Smooth muscle cell (in vitro differentiated cells): ENCODE data around the gene CCNQ. TPM values are rescaled to one million over a fixed set of nuclear protein-coding genes. Genes with fewer than 3 reads are reported as not detected.

ENCODE experiments used
- DNase-seq: peaks from one replicate; lab custom pipeline; 2025; ENCODE audit not compliant: unreplicated experiment; lab: John Stamatoyannopoulos, UW
- H2AFZ ChIP-seq: fragments of 200-600 bp; sonication (generic); 2 replicates; pipeline ENCODE4 v1.6.0; 2016; ENCODE audit warnings: antibody characterized with exemption, low read depth, mild to moderate bottlenecking
- H3F3A ChIP-seq: fragments of 200-600 bp; sonication (generic); 2 replicates; pipeline ENCODE4 v1.6.0; 2017; ENCODE audit warnings: antibody characterized with exemption, low read depth
- H3K27ac ChIP-seq: fragments of 200-600 bp; sonication (generic); 2 replicates; pipeline ENCODE4 v1.5.1; 2016; ENCODE audit warnings: low read depth, mild to moderate bottlenecking
- H3K27me3 ChIP-seq: fragments of 200-600 bp; sonication (generic); 2 replicates; pipeline ENCODE4 v1.6.1; 2016; ENCODE audit warnings: low read depth, mild to moderate bottlenecking
- H3K36me3 ChIP-seq: fragments of 200-600 bp; sonication (generic); 2 replicates; pipeline ENCODE4 v1.5.1; 2016; ENCODE audit warnings: low read depth
- H3K4me1 ChIP-seq: fragments of 200-600 bp; sonication (generic); 2 replicates; pipeline ENCODE4 v1.5.1; 2016; ENCODE audit warnings: low read depth
- H3K4me2 ChIP-seq: fragments of 200-600 bp; sonication (generic); 2 replicates; pipeline ENCODE4 v1.6.0; 2016; ENCODE audit warnings: mild to moderate bottlenecking
- H3K4me3 ChIP-seq: fragments of 200-600 bp; sonication (generic); 2 replicates; pipeline ENCODE4 v1.5.1; 2016; ENCODE audit warnings: mild to moderate bottlenecking
- H3K79me2 ChIP-seq: fragments of 200-600 bp; sonication (generic); 2 replicates; pipeline ENCODE4 v1.6.0; 2016; ENCODE audit warnings: low read depth, mild to moderate bottlenecking
- H3K9ac ChIP-seq: fragments of 200-600 bp; sonication (generic); 2 replicates; pipeline ENCODE4 v1.6.0; 2016; ENCODE audit warnings: low read depth
- H3K9me3 ChIP-seq: fragments of 200-600 bp; sonication (generic); replicated peaks from 2 replicates; pipeline ENCODE4 v1.5.1; 2016; ENCODE audit warnings: low read depth
- H4K20me1 ChIP-seq: fragments of 200-600 bp; sonication (generic); 2 replicates; pipeline ENCODE4 v1.6.0; 2016; ENCODE audit warnings: low read depth
- CTCF ChIP-seq: fragments of 200-600 bp; sonication (generic); IDR thresholded peaks from 2 replicates; pipeline ENCODE4 v1.5.1; 2017; ENCODE audit warnings: borderline replicate concordance, mild to moderate bottlenecking, antibody characterized with exemption; ENCODE audit not compliant: insufficient read depth, poor library complexity, severe bottlenecking
- WGBS: methylation state at CpG from one replicate; pipeline ENCODE4 v1.1.7; 2016; ENCODE audit warnings: low lambda C conversion rate; 5-methylcytosine and 5-hydroxymethylcytosine counted together
- polyA plus RNA-seq: library from polyadenylated mRNA; unstranded; fragments of >200 nt; fragmentation: Nextera tagmentation; extraction: Ambion mirVana; gene quantifications from 2 replicates; pipeline ENCODE4 v1.2.1, GENCODE V29; 2016
- total RNA-seq: library from RNA; depleted of rRNA; stranded (reverse); fragments of >200 nt; gene quantifications from 2 replicates; pipeline ENCODE4 v1.2.3, GENCODE V29; 2014

CCNQ gene
- total and polyA plus RNA-seq, 2 experiments from 2014 or later, result 9.4 to 27.3 TPM

- no peak overlapping the region for H3K4me3 ChIP-seq
- H3K4me2 ChIP-seq, result no peak overlapping the region
- H3K36me3 ChIP-seq, result no peaks in the 10 kb centered on the region
- H3F3A ChIP-seq, result no peaks in the 10 kb centered on the region
- H3K79me2 ChIP-seq, result no peaks in the 10 kb centered on the region
- no peak for DNase-seq
- H3K27me3 ChIP-seq, result peaks cover 10% of the 10 kb centered on the region
- no peaks in the 10 kb centered on the region for H3K4me1 ChIP-seq
- H3K9ac ChIP-seq, result no peak overlapping the region
- no peak overlapping the region for H2AFZ ChIP-seq
- 87% methylated on average over 27 of the region's 27 CpGs for WGBS
- H3K9me3 ChIP-seq, result no peaks in the 10 kb centered on the region
- H4K20me1 ChIP-seq, result no peaks in the 10 kb centered on the region
- no peak overlapping the region for H3K27ac ChIP-seq
- no peak for TF ChIP-seq CTCF
Measured at GRCh38 chrX:153621949-153622598, 23.1 kb upstream of the CCNQ start.

- no peaks in the 10 kb centered on the region for H3F3A ChIP-seq
- DNase-seq, result no peak
- WGBS, result 78% methylated on average over 4 of the region's 5 CpGs
Measured at GRCh38 chrX:153620576-153620975, 21.6 kb upstream of the CCNQ start.

GRCh38 chrX:153614818-153615217, 15.9 kb upstream of the CCNQ start:
- peaks cover 14% of the 10 kb centered on the region for H3K27me3 ChIP-seq
- H3K36me3 ChIP-seq, result no peaks in the 10 kb centered on the region
- no peak overlapping the region for H3K4me2 ChIP-seq
- no peaks in the 10 kb centered on the region for H3K79me2 ChIP-seq
- H4K20me1 ChIP-seq, result no peaks in the 10 kb centered on the region
- no peak overlapping the region for H3K9ac ChIP-seq
- WGBS, result 74% methylated on average over 6 of the region's 6 CpGs
- H3K4me1 ChIP-seq, result no peaks in the 10 kb centered on the region
- no peak overlapping the region for H3K4me3 ChIP-seq
- no peak for TF ChIP-seq CTCF
- no peak overlapping the region for H3K27ac ChIP-seq
- no peak overlapping the region for H2AFZ ChIP-seq
- no peaks in the 10 kb centered on the region for H3K9me3 ChIP-seq
- no peaks in the 10 kb centered on the region for H3F3A ChIP-seq
- DNase-seq, result no peak

More at GRCh38 chrX:153620576-153620975, 21.6 kb upstream of the CCNQ start:
- H4K20me1 ChIP-seq, result no peaks in the 10 kb centered on the region
- no peaks in the 10 kb centered on the region for H3K79me2 ChIP-seq
- H3K27me3 ChIP-seq, result peaks cover 14% of the 10 kb centered on the region
- H2AFZ ChIP-seq, result no peak overlapping the region
- H3K27ac ChIP-seq, result no peak overlapping the region
- H3K4me2 ChIP-seq, result no peak overlapping the region
- H3K36me3 ChIP-seq, result no peaks in the 10 kb centered on the region
- H3K9me3 ChIP-seq, result no peaks in the 10 kb centered on the region
- H3K9ac ChIP-seq, result no peak overlapping the region
- no peak overlapping the region for H3K4me3 ChIP-seq
- H3K4me1 ChIP-seq, result no peaks in the 10 kb centered on the region
- no peak for TF ChIP-seq CTCF

- Histone ChIP-seq H3K4me1 (no peaks in the 10 kb centered on the region), H3K27ac (no peak overlapping the region), H3K79me2 (no peaks in the 10 kb centered on the region), H4K20me1 (no peaks in the 10 kb centered on the region), H3K9me3 (no peaks in the 10 kb centered on the region), H3K36me3 (no peaks in the 10 kb centered on the region), H3K4me2 (no peak overlapping the region), H3K4me3 (no peak overlapping the region), H2AFZ (no peak overlapping the region), H3F3A (no peaks in the 10 kb centered on the region), H3K9ac (no peak overlapping the region), H3K27me3 (peaks cover 4% of the 10 kb centered on the region)
- TF ChIP-seq CTCF, result no peak
- no peak for DNase-seq
- 90% methylated on average over 10 of the region's 10 CpGs for WGBS
Measured at GRCh38 chrX:153612413-153612812, 13.5 kb upstream of the CCNQ start.
